ENCODE results near the gene IMMT. TPM values are rescaled to one million over a fixed set of nuclear protein-coding genes. Genes with fewer than 3 reads are reported as not detected.

The IMMT gene
- total and polyA plus RNA-seq, 9 of the 15 experiments (the other 6 are each of a cell fraction or from before 2014, with no cell fraction given), result 119 to 294 (median 140) TPM

DNA sequence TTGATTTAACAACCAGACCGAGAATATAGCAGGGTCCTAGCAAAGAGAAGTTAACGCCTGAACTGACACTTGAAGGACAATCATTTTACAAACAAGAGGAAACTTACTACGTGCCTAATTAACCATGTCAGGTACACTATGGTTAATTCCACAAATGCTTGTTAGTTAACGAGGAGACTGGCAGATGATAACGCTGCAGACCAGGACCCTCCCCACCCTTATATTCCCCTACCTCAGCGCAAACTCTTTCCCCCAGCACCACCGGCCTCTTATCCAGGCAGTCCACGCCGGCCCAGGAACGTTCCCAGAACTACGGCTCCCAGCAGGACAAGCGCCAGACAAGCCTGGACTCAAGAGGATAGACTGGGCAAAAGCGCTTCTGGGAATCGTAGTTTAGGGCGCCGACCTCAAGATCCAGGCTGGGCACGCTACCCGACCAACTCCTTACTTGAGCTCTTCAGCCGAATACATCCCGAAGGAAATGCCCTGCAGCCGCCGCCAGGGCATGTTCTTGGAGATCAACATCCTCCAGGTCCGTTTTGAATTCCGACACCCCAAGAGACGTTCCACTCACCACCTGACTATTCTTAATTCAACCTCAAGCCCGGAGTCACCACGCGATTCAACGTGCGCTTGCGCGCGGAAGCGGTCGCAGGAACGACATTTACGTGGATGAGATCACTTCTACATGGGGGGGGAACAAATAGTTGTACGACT is 89.9 kb downstream of the IMMT start, which contains the start of gene POLR1A (continued):
- TF ChIP-seq, protein P1, sequence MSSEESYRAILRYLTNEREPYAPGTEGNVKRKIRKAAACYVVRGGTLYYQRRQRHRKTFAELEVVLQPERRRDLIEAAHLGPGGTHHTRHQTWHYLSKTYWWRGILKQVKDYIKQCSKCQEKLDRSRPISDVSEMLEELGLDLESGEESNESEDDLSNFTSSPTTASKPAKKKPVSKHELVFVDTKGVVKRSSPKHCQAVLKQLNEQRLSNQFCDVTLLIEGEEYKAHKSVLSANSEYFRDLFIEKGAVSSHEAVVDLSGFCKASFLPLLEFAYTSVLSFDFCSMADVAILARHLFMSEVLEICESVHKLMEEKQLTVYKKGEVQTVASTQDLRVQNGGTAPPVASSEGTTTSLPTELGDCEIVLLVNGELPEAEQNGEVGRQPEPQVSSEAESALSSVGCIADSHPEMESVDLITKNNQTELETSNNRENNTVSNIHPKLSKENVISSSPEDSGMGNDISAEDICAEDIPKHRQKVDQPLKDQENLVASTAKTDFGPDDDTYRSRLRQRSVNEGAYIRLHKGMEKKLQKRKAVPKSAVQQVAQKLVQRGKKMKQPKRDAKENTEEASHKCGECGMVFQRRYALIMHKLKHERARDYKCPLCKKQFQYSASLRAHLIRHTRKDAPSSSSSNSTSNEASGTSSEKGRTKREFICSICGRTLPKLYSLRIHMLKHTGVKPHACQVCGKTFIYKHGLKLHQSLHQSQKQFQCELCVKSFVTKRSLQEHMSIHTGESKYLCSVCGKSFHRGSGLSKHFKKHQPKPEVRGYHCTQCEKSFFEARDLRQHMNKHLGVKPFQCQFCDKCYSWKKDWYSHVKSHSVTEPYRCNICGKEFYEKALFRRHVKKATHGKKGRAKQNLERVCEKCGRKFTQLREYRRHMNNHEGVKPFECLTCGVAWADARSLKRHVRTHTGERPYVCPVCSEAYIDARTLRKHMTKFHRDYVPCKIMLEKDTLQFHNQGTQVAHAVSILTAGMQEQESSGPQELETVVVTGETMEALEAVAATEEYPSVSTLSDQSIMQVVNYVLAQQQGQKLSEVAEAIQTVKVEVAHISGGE (CRISPR knock-in tag; IDR thresholded peaks at IDR 0.05), result peak in 1 of 3 experiments; percentile 70; a peak in 2 of 6 replicates
- TF ChIP-seq ZNF584 (CRISPR knock-in tag; IDR thresholded peaks at IDR 0.05; ENCODE audit: low read depth) (peak; percentile 64; the same call in 1 of the 2 replicates), KHSRP (IDR thresholded peaks at IDR 0.05) (no peak), MTF1 (CRISPR knock-in tag; IDR thresholded peaks at IDR 0.05; ENCODE audit: borderline replicate concordance) (no peak), CTBP1 (IDR thresholded peaks at IDR 0.05; ENCODE audit: borderline replicate concordance) (no peak), EP400 (IDR thresholded peaks at IDR 0.05) (no peak), HDGF (IDR thresholded peaks at IDR 0.05) (no peak), RUNX1 (IDR thresholded peaks at IDR 0.05; ENCODE audit: low read depth) (no peak), JUN (IDR thresholded peaks at IDR 0.05; ENCODE audit: borderline replicate concordance, low read depth, low read length) (no peak), JUN (CRISPR knock-in tag; IDR thresholded peaks at IDR 0.05; ENCODE audit: borderline replicate concordance) (no peak), SAP30 (IDR thresholded peaks at IDR 0.05; ENCODE audit: borderline replicate concordance, insufficient read depth, low read depth, low read length, poor library complexity, severe bottlenecking) (peak; percentile 72), EZH2 (IDR thresholded peaks at IDR 0.05; ENCODE audit: borderline replicate concordance, low read depth, low read length) (no peak)
- TF ChIP-seq, protein P2, sequence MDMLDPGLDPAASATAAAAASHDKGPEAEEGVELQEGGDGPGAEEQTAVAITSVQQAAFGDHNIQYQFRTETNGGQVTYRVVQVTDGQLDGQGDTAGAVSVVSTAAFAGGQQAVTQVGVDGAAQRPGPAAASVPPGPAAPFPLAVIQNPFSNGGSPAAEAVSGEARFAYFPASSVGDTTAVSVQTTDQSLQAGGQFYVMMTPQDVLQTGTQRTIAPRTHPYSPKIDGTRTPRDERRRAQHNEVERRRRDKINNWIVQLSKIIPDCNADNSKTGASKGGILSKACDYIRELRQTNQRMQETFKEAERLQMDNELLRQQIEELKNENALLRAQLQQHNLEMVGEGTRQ (CRISPR knock-in tag; IDR thresholded peaks at IDR 0.05), result peak; percentile 10; the same call in 1 of the 2 replicates
- TF ChIP-seq, protein P3, sequence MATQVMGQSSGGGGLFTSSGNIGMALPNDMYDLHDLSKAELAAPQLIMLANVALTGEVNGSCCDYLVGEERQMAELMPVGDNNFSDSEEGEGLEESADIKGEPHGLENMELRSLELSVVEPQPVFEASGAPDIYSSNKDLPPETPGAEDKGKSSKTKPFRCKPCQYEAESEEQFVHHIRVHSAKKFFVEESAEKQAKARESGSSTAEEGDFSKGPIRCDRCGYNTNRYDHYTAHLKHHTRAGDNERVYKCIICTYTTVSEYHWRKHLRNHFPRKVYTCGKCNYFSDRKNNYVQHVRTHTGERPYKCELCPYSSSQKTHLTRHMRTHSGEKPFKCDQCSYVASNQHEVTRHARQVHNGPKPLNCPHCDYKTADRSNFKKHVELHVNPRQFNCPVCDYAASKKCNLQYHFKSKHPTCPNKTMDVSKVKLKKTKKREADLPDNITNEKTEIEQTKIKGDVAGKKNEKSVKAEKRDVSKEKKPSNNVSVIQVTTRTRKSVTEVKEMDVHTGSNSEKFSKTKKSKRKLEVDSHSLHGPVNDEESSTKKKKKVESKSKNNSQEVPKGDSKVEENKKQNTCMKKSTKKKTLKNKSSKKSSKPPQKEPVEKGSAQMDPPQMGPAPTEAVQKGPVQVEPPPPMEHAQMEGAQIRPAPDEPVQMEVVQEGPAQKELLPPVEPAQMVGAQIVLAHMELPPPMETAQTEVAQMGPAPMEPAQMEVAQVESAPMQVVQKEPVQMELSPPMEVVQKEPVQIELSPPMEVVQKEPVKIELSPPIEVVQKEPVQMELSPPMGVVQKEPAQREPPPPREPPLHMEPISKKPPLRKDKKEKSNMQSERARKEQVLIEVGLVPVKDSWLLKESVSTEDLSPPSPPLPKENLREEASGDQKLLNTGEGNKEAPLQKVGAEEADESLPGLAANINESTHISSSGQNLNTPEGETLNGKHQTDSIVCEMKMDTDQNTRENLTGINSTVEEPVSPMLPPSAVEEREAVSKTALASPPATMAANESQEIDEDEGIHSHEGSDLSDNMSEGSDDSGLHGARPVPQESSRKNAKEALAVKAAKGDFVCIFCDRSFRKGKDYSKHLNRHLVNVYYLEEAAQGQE (IDR thresholded peaks at IDR 0.05; ENCODE audit: borderline replicate concordance), result no peak
- TF ChIP-seq, protein P3 (CRISPR knock-in tag; IDR thresholded peaks at IDR 0.05; ENCODE audit: low read depth), result 0 out of 2 replicates have a peak, but pooled peaks have one; percentile 18

All from K562 (cell line).